Loucy (cell line): ENCODE measurements around the gene MAVS.

Source experiments
- H2AFZ ChIP-seq: fragments of 200-600 bp; sonication (generic); 2 replicates; pipeline ENCODE4 v1.6.0; 2016; ENCODE audit warnings: antibody characterized with exemption, mild to moderate bottlenecking, low read length, moderate library complexity
- H3F3A ChIP-seq: fragments of 200-600 bp; 2 replicates; pipeline ENCODE4 v1.6.0; 2016; ENCODE audit warnings: antibody characterized with exemption, low read depth, mild to moderate bottlenecking
- H3K27me3 ChIP-seq: fragments of 200-600 bp; sonication (generic); 2 replicates; pipeline ENCODE4 v1.6.1; 2014; ENCODE audit warnings: low read length, mild to moderate bottlenecking; ENCODE audit not compliant: insufficient read depth, poor library complexity, severe bottlenecking
- H3K36me3 ChIP-seq: fragments of 200-600 bp; sonication (generic); 2 replicates; pipeline ENCODE4 v1.6.1; 2016; ENCODE audit warnings: low read length; ENCODE audit not compliant: insufficient read depth
- H3K4me1 ChIP-seq: fragments of 200-600 bp; sonication (generic); 2 replicates; pipeline ENCODE4 v1.5.1; 2014; ENCODE audit warnings: low read length, mild to moderate bottlenecking; ENCODE audit not compliant: insufficient read depth, poor library complexity, severe bottlenecking
- H3K4me2 ChIP-seq: fragments of 200-600 bp; sonication (generic); 2 replicates; pipeline ENCODE4 v1.6.0; 2014; ENCODE audit warnings: antibody characterized with exemption, low read length, low read depth, mild to moderate bottlenecking; ENCODE audit not compliant: poor library complexity, severe bottlenecking
- H3K4me3 ChIP-seq: fragments of 200-600 bp; sonication (generic); 2 replicates; pipeline ENCODE4 v1.5.1; 2014; ENCODE audit warnings: low read length, mild to moderate bottlenecking, mixed read lengths; ENCODE audit not compliant: poor library complexity, severe bottlenecking
- H3K79me2 ChIP-seq: fragments of 200-600 bp; sonication (generic); 2 replicates; pipeline ENCODE4 v1.6.1; 2014; ENCODE audit warnings: low read length; ENCODE audit not compliant: insufficient read depth
- H3K9ac ChIP-seq: fragments of 200-600 bp; sonication (generic); 2 replicates; pipeline ENCODE4 v1.6.0; 2014; ENCODE audit warnings: mild to moderate bottlenecking, low read depth, low read length, moderate library complexity; ENCODE audit not compliant: poor library complexity, severe bottlenecking
- H3K9me2 ChIP-seq: fragments of 200-600 bp; sonication (generic); replicated peaks from 2 replicates; pipeline ENCODE4 v1.6.1; 2016; ENCODE audit warnings: low read depth, low read length, mixed read lengths
- H3K9me3 ChIP-seq: fragments of 200-600 bp; sonication (generic); 2 replicates; pipeline ENCODE4 v1.6.1; 2014; ENCODE audit warnings: mild to moderate bottlenecking, antibody characterized with exemption, low read length, low read depth; ENCODE audit not compliant: insufficient read depth
- H4K20me1 ChIP-seq: fragments of 200-600 bp; sonication (generic); 2 replicates; pipeline ENCODE4 v1.6.0; 2014; ENCODE audit warnings: antibody characterized with exemption, low read length, mild to moderate bottlenecking; ENCODE audit not compliant: insufficient read depth, poor library complexity, severe bottlenecking
- EZH2phosphoT487 ChIP-seq: fragments of 200-600 bp; IDR thresholded peaks from 2 replicates; pipeline ENCODE4 v1.6.1; 2018; ENCODE audit warnings: antibody characterized with exemption, mild to moderate bottlenecking, moderate library complexity, borderline replicate concordance
- TF ChIP-seq, protein P1 (sequence below): fragments of 200-600 bp; sonication (generic); conservative IDR thresholded peaks from 2 replicates; pipeline ENCODE4 v1.5.1; 2014; ENCODE audit warnings: mild to moderate bottlenecking, antibody characterized with exemption, low read length

The MAVS gene

DNA sequence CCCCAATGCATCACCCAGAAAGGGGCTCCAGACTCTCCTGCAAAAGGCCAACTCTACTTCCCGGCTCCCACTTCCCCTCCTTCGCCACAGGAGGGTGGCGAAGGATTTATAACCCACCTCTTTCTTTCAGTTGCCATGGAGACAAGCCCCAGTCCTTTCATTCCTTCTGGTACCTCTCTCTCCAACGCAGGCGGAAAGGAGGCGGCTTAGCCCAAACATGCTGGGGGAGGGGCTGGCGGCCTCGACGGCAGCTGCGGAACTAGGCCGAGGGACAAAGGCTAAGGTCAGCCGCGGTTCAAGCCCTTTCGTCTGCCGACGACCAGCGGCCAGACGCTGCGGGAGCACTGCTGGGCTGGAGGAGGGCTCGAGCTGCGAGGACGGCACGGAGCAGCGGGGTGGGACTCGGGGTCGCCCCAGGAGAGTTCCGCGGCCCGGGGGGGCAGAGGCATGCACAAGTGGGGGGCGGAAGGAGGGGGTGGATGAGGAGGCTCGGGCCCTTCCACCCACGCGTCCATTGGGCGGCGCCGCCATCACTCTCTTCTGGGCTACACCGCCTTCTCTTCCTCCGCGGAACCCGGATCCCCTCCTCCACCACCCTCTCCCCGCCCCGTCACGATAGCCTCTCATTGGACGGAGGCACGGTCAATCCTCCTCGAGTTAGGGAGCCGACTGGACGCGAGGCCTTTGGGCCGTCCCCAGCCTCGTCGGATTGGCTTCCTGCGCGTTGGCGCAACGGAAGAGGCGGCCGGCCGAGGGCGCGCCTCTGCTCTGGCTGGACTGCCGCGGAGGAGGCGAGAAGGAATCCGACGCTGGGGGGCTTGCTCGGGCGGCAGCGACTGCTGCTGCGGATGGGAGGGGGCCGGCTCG lies 42.2 kb downstream of the MAVS start, which contains the start of gene PANK2:
PANK2 (plus strand) TSS at position 766 of the 867 bp plus-strand sequence.
- H3K4me2 ChIP-seq: peak within 1 kb of the TSS; percentile 96
- no peaks in the 10 kb centered on the region for H3K27me3 ChIP-seq
- H2AFZ ChIP-seq: peak within 1 kb of the TSS; percentile 88
- peak within 1 kb of the TSS; percentile 95 for H3K9ac ChIP-seq
- H3K9me2 ChIP-seq: no peaks in the 10 kb centered on the region
- no peaks in the 10 kb centered on the region for H3K36me3 ChIP-seq
- peaks cover 28% of the 10 kb centered on the region for H3K4me1 ChIP-seq
- H3K79me2 ChIP-seq: peaks cover 64% of the 10 kb centered on the region
- peaks cover 40% of the 10 kb centered on the region for H4K20me1 ChIP-seq
- H3K4me3 ChIP-seq: peak within 1 kb of the TSS; percentile 87
- TF ChIP-seq, protein P1, sequence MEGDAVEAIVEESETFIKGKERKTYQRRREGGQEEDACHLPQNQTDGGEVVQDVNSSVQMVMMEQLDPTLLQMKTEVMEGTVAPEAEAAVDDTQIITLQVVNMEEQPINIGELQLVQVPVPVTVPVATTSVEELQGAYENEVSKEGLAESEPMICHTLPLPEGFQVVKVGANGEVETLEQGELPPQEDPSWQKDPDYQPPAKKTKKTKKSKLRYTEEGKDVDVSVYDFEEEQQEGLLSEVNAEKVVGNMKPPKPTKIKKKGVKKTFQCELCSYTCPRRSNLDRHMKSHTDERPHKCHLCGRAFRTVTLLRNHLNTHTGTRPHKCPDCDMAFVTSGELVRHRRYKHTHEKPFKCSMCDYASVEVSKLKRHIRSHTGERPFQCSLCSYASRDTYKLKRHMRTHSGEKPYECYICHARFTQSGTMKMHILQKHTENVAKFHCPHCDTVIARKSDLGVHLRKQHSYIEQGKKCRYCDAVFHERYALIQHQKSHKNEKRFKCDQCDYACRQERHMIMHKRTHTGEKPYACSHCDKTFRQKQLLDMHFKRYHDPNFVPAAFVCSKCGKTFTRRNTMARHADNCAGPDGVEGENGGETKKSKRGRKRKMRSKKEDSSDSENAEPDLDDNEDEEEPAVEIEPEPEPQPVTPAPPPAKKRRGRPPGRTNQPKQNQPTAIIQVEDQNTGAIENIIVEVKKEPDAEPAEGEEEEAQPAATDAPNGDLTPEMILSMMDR: peak; percentile 45
- no peak for TF ChIP-seq EZH2phosphoT487
- no peaks in the 10 kb centered on the region for H3F3A ChIP-seq
- no peaks in the 10 kb centered on the region for H3K9me3 ChIP-seq

DNA sequence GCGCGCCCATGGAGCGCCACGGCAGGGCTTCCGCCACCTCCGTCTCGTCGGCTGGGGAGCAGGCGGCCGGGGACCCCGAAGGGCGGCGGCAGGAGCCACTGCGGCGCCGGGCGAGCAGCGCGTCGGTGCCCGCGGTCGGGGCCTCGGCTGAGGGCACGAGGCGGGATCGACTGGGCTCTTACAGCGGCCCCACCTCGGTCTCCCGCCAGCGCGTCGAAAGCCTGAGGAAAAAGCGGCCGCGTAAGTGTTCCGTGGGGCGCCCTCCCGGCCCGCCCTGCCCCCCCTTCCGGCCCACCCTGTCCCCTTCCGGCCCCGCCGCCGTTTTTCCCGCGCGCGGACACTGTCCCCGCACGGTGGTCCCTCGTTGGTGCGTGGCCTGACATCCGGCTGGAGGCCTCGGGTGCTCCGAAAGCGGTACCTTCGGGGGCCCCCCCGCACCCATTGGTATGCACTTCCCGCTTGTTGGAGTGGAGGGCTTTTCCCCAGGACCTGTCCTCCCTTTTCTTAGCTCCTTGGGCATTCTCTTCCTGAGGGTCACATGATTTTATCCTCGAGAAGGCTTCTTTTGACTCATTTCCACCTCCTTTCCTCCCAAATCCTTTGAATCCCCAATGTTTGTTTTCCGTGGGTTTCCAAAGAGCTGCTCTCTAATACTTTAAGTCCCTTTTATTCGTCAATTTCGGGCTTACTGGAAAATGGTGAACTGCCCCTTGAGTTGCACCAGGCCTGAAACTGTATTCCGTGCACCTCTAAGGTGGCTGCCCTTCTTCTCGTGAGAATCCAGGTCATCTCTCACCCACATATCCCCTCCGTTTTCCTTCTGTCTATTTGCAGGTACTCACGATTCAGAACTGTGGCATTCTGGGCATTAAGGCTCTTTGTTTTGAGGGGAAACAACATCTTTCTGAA lies 43.1 kb downstream of the MAVS start:
- peak overlapping the region; percentile 95 for H3K9ac ChIP-seq
- peaks cover 73% of the 10 kb centered on the region for H3K79me2 ChIP-seq
- H3K36me3 ChIP-seq: no peaks in the 10 kb centered on the region
- no peaks in the 10 kb centered on the region for H3K9me2 ChIP-seq
- H4K20me1 ChIP-seq: peaks cover 44% of the 10 kb centered on the region
- peak overlapping the region; percentile 87 for H3K4me3 ChIP-seq
- H3K4me1 ChIP-seq: peaks cover 30% of the 10 kb centered on the region
- H2AFZ ChIP-seq: 0 out of 2 replicates have a peak overlapping the region, but pooled peaks have one; percentile 45
- H3K4me2 ChIP-seq: peak overlapping the region; percentile 96
- no peaks in the 10 kb centered on the region for H3K27me3 ChIP-seq
- H3F3A ChIP-seq: no peaks in the 10 kb centered on the region
- H3K9me3 ChIP-seq: no peaks in the 10 kb centered on the region
- TF ChIP-seq, protein P1: no peak
- no peak for TF ChIP-seq EZH2phosphoT487

DNA sequence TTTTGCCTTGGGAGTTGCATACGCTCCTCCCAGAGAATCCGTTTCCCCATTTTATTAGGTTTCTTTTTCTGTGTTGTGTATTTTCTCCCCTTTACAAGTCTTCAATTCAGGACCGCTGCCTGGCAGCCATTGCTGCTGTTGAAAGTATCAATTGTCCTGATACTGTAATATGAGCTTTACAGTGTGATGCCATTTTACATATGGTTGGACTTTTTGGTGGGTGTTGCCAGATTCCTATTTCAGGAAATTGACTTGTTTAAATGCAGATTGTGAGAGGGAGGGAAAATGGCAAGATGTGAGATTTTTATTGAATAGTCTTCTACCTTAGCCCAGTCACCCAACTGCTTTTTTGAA lies 43.7 kb downstream of the MAVS start:
- peaks cover 80% of the 10 kb centered on the region for H3K79me2 ChIP-seq
- no peaks in the 10 kb centered on the region for H3K36me3 ChIP-seq
- TF ChIP-seq EZH2phosphoT487: no peak
- TF ChIP-seq, protein P1: no peak
- peak overlapping the region; percentile 87 for H3K4me3 ChIP-seq
- no peaks in the 10 kb centered on the region for H3K27me3 ChIP-seq
- no peak overlapping the region for H2AFZ ChIP-seq
- H3K9me3 ChIP-seq: no peaks in the 10 kb centered on the region
- H3K4me2 ChIP-seq: peak overlapping the region; percentile 96
- no peaks in the 10 kb centered on the region for H3F3A ChIP-seq
- H3K9ac ChIP-seq: peak overlapping the region; percentile 95
- peaks cover 32% of the 10 kb centered on the region for H3K4me1 ChIP-seq
- no peaks in the 10 kb centered on the region for H3K9me2 ChIP-seq
- H4K20me1 ChIP-seq: peaks cover 49% of the 10 kb centered on the region
